ENCODE measurements around the gene RPS6KC1. TPM values are rescaled to one million over a fixed set of nuclear protein-coding genes. Genes with fewer than 3 reads are reported as not detected.

The RPS6KC1 gene
- total RNA-seq, 2 experiments from 2014 or later, result 6.2 to 7.0 TPM

DNA sequence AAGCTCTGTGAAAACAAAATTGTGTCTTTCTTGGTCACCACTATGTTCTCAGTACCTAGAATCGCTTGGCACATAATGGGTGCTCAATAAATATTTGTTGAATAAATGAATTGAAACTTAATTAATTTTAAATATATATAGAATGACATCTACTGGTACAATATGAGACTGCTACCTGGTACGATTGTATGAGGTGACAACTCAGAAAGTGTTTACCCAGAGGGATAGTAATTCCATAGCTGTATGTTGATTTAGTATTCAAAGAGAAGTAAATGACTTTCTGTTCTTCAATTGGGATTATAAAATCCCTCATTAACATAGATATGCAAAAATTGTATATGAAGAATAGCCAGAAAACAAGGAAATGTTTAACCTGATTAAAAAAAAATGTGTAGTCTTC lies 128.7 kb downstream of the RPS6KC1 start:
- H3K4me3 Mint-ChIP-seq, result no peak overlapping the region
- H3K9me3 Mint-ChIP-seq, result peaks cover 10% of the 10 kb centered on the region
- ChIA-PET CTCF (no interaction called here), POLR2A (no interaction called here)
- no peaks in the 10 kb centered on the region for H3K4me1 Mint-ChIP-seq (ENCODE audit: low read depth)
- intact Hi-C loops (cut with DNase I, micrococcal nuclease), result no loop called here
- no peak overlapping the region for H3K27ac Mint-ChIP-seq
- no peak overlapping the region for H3K4me3 ChIP-seq (ENCODE audit: low read length)
- TF ChIP-seq, protein P1, sequence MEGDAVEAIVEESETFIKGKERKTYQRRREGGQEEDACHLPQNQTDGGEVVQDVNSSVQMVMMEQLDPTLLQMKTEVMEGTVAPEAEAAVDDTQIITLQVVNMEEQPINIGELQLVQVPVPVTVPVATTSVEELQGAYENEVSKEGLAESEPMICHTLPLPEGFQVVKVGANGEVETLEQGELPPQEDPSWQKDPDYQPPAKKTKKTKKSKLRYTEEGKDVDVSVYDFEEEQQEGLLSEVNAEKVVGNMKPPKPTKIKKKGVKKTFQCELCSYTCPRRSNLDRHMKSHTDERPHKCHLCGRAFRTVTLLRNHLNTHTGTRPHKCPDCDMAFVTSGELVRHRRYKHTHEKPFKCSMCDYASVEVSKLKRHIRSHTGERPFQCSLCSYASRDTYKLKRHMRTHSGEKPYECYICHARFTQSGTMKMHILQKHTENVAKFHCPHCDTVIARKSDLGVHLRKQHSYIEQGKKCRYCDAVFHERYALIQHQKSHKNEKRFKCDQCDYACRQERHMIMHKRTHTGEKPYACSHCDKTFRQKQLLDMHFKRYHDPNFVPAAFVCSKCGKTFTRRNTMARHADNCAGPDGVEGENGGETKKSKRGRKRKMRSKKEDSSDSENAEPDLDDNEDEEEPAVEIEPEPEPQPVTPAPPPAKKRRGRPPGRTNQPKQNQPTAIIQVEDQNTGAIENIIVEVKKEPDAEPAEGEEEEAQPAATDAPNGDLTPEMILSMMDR (IDR thresholded peaks at IDR 0.05), result no peak
- DNase-seq (no peak), ATAC-seq (ENCODE audit: poor library complexity) (no peak)
- H3K4me1 ChIP-seq (ENCODE audit: insufficient read depth, low read length), result no peaks in the 10 kb centered on the region
- peaks cover 0 to 3% of the 10 kb centered on the region in 2 experiments for H3K9me3 ChIP-seq (ENCODE audit: control insufficient read depth in 1 of 2, insufficient read depth in 1 of 2, low read length in 2 of 2)
- H3K36me3 ChIP-seq (ENCODE audit: insufficient read depth, low read length), result peaks cover 5% of the 10 kb centered on the region
- H3K27me3 Mint-ChIP-seq, result no peaks in the 10 kb centered on the region
- H3K27ac ChIP-seq (ENCODE audit: low read depth in 1 of 2, low read length in 2 of 2), result no peak overlapping the region
- no peaks in the 10 kb centered on the region for H3K27me3 ChIP-seq (ENCODE audit: control insufficient read depth in 1 of 2, insufficient read depth in 2 of 2, low read length in 2 of 2)
- peaks cover 80% of the 10 kb centered on the region for H3K36me3 Mint-ChIP-seq (ENCODE audit: low read depth)

DNA sequence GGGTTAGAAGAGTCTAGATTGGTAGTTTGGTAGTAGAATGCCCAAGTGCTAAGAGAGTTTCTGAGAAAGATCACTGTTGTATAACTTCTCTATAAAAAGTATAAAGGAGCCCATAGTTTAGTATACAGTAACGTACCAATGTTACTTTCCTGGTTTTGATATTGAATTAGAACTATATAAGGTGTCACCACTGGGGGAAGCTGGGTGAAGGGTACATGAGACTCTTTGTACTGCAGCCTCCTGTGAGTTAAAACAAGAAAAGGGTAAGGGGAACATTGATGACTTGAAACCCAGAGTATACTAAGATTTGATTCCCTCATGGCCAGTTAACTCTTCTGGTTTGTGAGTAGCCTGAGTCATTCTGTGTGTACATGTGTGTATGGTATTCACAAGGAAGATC lies 129.8 kb downstream of the RPS6KC1 start:
- H3K36me3 Mint-ChIP-seq (ENCODE audit: low read depth), result peaks cover 79% of the 10 kb centered on the region

DNA sequence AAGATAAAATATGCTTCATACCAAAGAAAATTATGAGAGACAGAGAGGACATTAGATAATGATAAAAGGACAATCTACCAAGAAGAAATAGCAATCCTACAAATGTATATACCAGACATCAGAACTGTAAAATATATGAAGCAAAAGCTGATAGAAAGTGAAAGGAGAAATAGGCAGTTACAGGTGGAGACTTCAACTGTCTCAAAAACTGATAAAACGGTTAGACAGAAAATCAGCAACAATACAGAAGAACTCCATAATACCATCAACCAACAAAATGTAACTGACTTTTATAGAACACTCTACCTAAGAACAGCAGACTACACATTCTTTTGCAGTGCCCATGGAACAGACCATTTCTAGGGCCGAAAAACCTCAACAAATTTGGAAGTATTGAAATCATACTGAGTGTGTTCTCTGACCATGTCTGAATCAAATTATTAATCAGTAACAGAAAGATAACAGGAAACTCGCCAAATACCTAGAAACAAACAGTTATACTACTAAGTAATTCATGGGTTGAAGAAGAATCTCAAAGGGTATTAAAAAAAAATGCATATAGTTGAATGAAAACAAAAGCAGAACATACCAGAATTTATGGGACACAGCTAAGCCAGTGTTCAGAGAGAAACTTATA lies 132.1 kb downstream of the RPS6KC1 start:
- DNase-seq (no peak), ATAC-seq (ENCODE audit: poor library complexity) (no peak)
- Histone ChIP-seq H3K27ac (ENCODE audit: low read depth in 1 of 2, low read length in 2 of 2) (no peak overlapping the region), H3K4me3 (ENCODE audit: low read length) (no peak overlapping the region), H3K9me3 (ENCODE audit: control insufficient read depth in 1 of 2, insufficient read depth in 1 of 2, low read length in 2 of 2) (peaks cover 13 to 21% of the 10 kb centered on the region in 2 experiments), H3K4me1 (ENCODE audit: insufficient read depth, low read length) (no peaks in the 10 kb centered on the region), H3K27me3 (ENCODE audit: control insufficient read depth in 1 of 2, insufficient read depth in 2 of 2, low read length in 2 of 2) (no peaks in the 10 kb centered on the region), H3K36me3 (ENCODE audit: insufficient read depth, low read length) (no peaks in the 10 kb centered on the region)
- intact Hi-C loops (cut with DNase I, micrococcal nuclease), result no loop called here
- Mint-ChIP-seq H3K9me3 (peaks cover 22% of the 10 kb centered on the region), H3K27ac (no peak overlapping the region), H3K4me1 (ENCODE audit: low read depth) (no peaks in the 10 kb centered on the region), H3K27me3 (no peaks in the 10 kb centered on the region), H3K36me3 (ENCODE audit: low read depth) (peaks cover 80% of the 10 kb centered on the region), H3K4me3 (no peak overlapping the region)
- CTCF ChIA-PET, result no interaction called here
- POLR2A ChIA-PET, result no interaction called here
- TF ChIP-seq, protein P1 (IDR thresholded peaks at IDR 0.05), result no peak

More for the DNA sequence above, 129.8 kb downstream of the RPS6KC1 start:
- DNase-seq (no peak), ATAC-seq (ENCODE audit: poor library complexity) (no peak)
- Histone ChIP-seq H3K9me3 (ENCODE audit: control insufficient read depth in 1 of 2, insufficient read depth in 1 of 2, low read length in 2 of 2) (peaks cover 5 to 7% of the 10 kb centered on the region in 2 experiments), H3K4me3 (ENCODE audit: low read length) (no peak overlapping the region), H3K4me1 (ENCODE audit: insufficient read depth, low read length) (no peaks in the 10 kb centered on the region), H3K36me3 (ENCODE audit: insufficient read depth, low read length) (peaks cover 5% of the 10 kb centered on the region), H3K27ac (ENCODE audit: low read depth in 1 of 2, low read length in 2 of 2) (no peak overlapping the region), H3K27me3 (ENCODE audit: control insufficient read depth in 1 of 2, insufficient read depth in 2 of 2, low read length in 2 of 2) (no peaks in the 10 kb centered on the region)
- Mint-ChIP-seq H3K9me3 (peaks cover 15% of the 10 kb centered on the region), H3K4me1 (ENCODE audit: low read depth) (no peaks in the 10 kb centered on the region), H3K27me3 (no peaks in the 10 kb centered on the region), H3K4me3 (no peak overlapping the region), H3K27ac (no peak overlapping the region)
- CTCF ChIA-PET, result no interaction called here
- intact Hi-C loops (cut with DNase I, micrococcal nuclease), result no loop called here
- TF ChIP-seq, protein P1 (IDR thresholded peaks at IDR 0.05), result no peak
- POLR2A ChIA-PET, result no interaction called here

All from CD4-positive, alpha-beta T cell (primary cell).